GM12878 (cell line): ENCODE data around the gene ABCA4. TPM values are rescaled to one million over a fixed set of nuclear protein-coding genes. Genes with fewer than 3 reads are reported as not detected.

Source experiments
- ATAC-seq: fragments of 200-7000 bp; cut with Tn5 transposase; 3 replicates; pipeline ENCODE4 v1.9.1; 2020; ENCODE audit warnings: mild to moderate bottlenecking, moderate library complexity
- BruUV-seq: library from RNA; stranded (reverse); fragments of 400-500 nt; replicated peaks from 2 replicates; lab custom pipeline; 2021; lab: Mats Ljungman, UMichigan
- CTCF ChIA-PET: fragments of 300-600 bp; sonication (Branson Sonifier 250); formaldehyde crosslinking; extraction: SDS; loops from one replicate; lab custom pipeline; 2021; ENCODE audit warnings: inconsistent platforms; lab: Yijun Ruan, JAX
- POLR2A ChIA-PET: fragments of 350-600 bp; formaldehyde crosslinking; extraction: SDS; loops from one replicate; lab custom pipeline; 2021; ENCODE audit warnings: inconsistent platforms; lab: Charles Lee
- RAD21 ChIA-PET: fragments of 300-600 bp; sonication (Branson Sonifier 250); formaldehyde crosslinking; loops from one replicate; lab custom pipeline; 2023; ENCODE audit warnings: antibody characterized with exemption; ENCODE audit not compliant: unreplicated experiment; lab: Charles Lee
- SMC1A ChIA-PET: fragments of 300-600 bp; sonication (Branson Sonifier 250); formaldehyde crosslinking; loops from one replicate; lab custom pipeline; 2023; ENCODE audit not compliant: unreplicated experiment, uncharacterized antibody; lab: Charles Lee
- DNase-seq: peaks from one replicate; pipeline ENCODE4 v3.0.0-alpha.2; 2011; ENCODE audit warnings: low read depth, low spot score
- FAIRE-seq: peaks from 3 replicates; lab custom pipeline; 2011; peaks lifted over from hg19 to GRCh38; lab: Jason Lieb, UNC
- H2AFZ ChIP-seq: 2 replicates; pipeline ENCODE4 v1.6.0; 2011; ENCODE audit warnings: low read depth, low read length, control low read depth; ENCODE audit not compliant: control insufficient read depth
- H3K27ac ChIP-seq: 2 replicates; pipeline ENCODE4 v1.5.1; 2011; ENCODE audit warnings: control low read depth; ENCODE audit not compliant: control insufficient read depth, insufficient read depth
- H3K27me3 ChIP-seq, 2 experiments: replicated peaks in 1 of 2; 2 replicates each; pipeline versions ENCODE4 v1.6.0 to v1.6.1; 2011; ENCODE audit warnings: low read length in 1 of 2; ENCODE audit not compliant: control insufficient read depth in 2 of 2, insufficient read depth in 2 of 2
- H3K36me3 ChIP-seq, 2 experiments: 2 replicates each; pipeline ENCODE4 v1.5.1; 2011; ENCODE audit warnings: low read length in 1 of 2; ENCODE audit not compliant: control insufficient read depth in 2 of 2, insufficient read depth in 2 of 2
- H3K4me1 ChIP-seq: 2 replicates; pipeline ENCODE4 v1.6.1; 2011; ENCODE audit warnings: mild to moderate bottlenecking, low read length, moderate library complexity, mixed read lengths; ENCODE audit not compliant: control insufficient read depth, insufficient read depth
- H3K4me2 ChIP-seq: 2 replicates; pipeline ENCODE4 v1.6.0; 2011; ENCODE audit warnings: control low read depth; ENCODE audit not compliant: control insufficient read depth, insufficient read depth
- H3K4me3 ChIP-seq: fragments of 200-600 bp; sonication (generic); 2 replicates; pipeline ENCODE4 v1.5.1; 2016
- H3K79me2 ChIP-seq: 2 replicates; pipeline ENCODE4 v1.6.0; 2011; ENCODE audit warnings: low read length; ENCODE audit not compliant: control insufficient read depth, insufficient read depth
- H3K9ac ChIP-seq: 2 replicates; pipeline ENCODE4 v1.8.0; 2011; ENCODE audit warnings: low read length, control low read depth, mixed read lengths; ENCODE audit not compliant: control insufficient read depth, insufficient read depth
- H3K9me3 ChIP-seq: replicated peaks from 3 replicates; pipeline ENCODE4 v1.5.1; 2011; ENCODE audit warnings: mild to moderate bottlenecking, low read length; ENCODE audit not compliant: control insufficient read depth, insufficient read depth
- H4K20me1 ChIP-seq: 2 replicates; pipeline ENCODE4 v1.6.0; 2011; ENCODE audit not compliant: control insufficient read depth, insufficient read depth
- CHD4 ChIP-seq: fragments of 200-600 bp; sonication (generic); IDR thresholded peaks from 2 replicates; pipeline ENCODE4 v1.6.1; 2016; ENCODE audit warnings: mild to moderate bottlenecking
- ETV6 ChIP-seq, 2 experiments: fragments of 450-650 bp in 1 of 2; IDR thresholded peaks in 1 of 2; conservative IDR thresholded peaks in 1 of 2; 2 replicates each; pipeline ENCODE4 v1.6.1; 2014; ENCODE audit warnings: antibody characterized with exemption in 1 of 2, borderline replicate concordance in 1 of 2, low read depth in 1 of 2, mild to moderate bottlenecking in 1 of 2, moderate library complexity in 1 of 2
- EZH2 ChIP-seq: IDR thresholded peaks from 2 replicates; pipeline ENCODE4 v1.6.1; 2012; ENCODE audit warnings: low read depth, mild to moderate bottlenecking, control low read depth, inconsistent platforms, low read length, borderline replicate concordance; ENCODE audit not compliant: control insufficient read depth
- IRF4 ChIP-seq: IDR thresholded peaks from 2 replicates; pipeline ENCODE4 v1.6.1; 2011; ENCODE audit warnings: low read depth, low read length
- NKRF ChIP-seq: fragments of 450-650 bp; conservative IDR thresholded peaks from 2 replicates; pipeline ENCODE4 v1.6.1; 2017; ENCODE audit warnings: mild to moderate bottlenecking, moderate library complexity
- PKNOX1 ChIP-seq: fragments of 450-650 bp; IDR thresholded peaks from 2 replicates; pipeline ENCODE4 v1.6.1; 2016; ENCODE audit warnings: mild to moderate bottlenecking
- SPI1 ChIP-seq: IDR thresholded peaks from 2 replicates; pipeline ENCODE4 v1.6.1; 2011; ENCODE audit warnings: low read depth, mild to moderate bottlenecking, low read length, moderate library complexity, borderline replicate concordance; ENCODE audit not compliant: insufficient read depth
- USF2 ChIP-seq: IDR thresholded peaks from 2 replicates; pipeline ENCODE4 v1.6.1; 2011; ENCODE audit warnings: low read depth, low read length, improper control_type of control experiment, borderline replicate concordance
- ZBTB40 ChIP-seq: fragments of 450-650 bp; IDR thresholded peaks from 2 replicates; pipeline ENCODE4 v1.6.1; 2016; ENCODE audit warnings: mild to moderate bottlenecking, moderate library complexity, borderline replicate concordance
- WGBS: methylation state at CpG from one replicate; pipeline ENCODE4 v1.1.6; 2016; ENCODE audit warnings: low lambda C conversion rate; ENCODE audit not compliant: insufficient replicate concordance, insufficient coverage; ENCODE audit errors: missing lambda C conversion rate; 5-methylcytosine and 5-hydroxymethylcytosine counted together
- in situ Hi-C: fragments of 300-500 bp; cut with MboI; formaldehyde crosslinking; loops from 9 replicates; pipeline ENCODE4 v1.14.3; 2018; ENCODE audit warnings: mixed read lengths
- intact Hi-C: fragments of 100-400 bp; cut with micrococcal nuclease; formaldehyde crosslinking; loops from one replicate; pipeline ENCODE4 v1.14.2; 2022; ENCODE audit not compliant: unreplicated experiment
- polyA plus RNA-seq, 11 experiments: library from polyadenylated mRNA; depleted of rRNA in 4 of 11; unstranded in 6 of 11; stranded (reverse) in 5 of 11; fragments of >200 nt; fragmentation: Nextera tagmentation in 4 of 11; fragmentation: Illumina TruSeq in 1 of 11; extraction: Ambion mirVana in 4 of 11; extraction: Trizol in 1 of 11; gene quantifications; 1 replicate in 1 of 11; 2 replicates in 10 of 11; pipeline versions ENCODE4 v1.2.1 to v1.2.3, GENCODE V29; 2011 to 2016; ENCODE audit warnings: inconsistent platforms in 2 of 11, missing spikeins in 2 of 11, low read depth in 1 of 11
- total RNA-seq, 4 experiments: library from RNA; depleted of rRNA in 3 of 4; stranded (reverse); fragments of >200 nt in 3 of 4; fragmentation: Illumina TruSeq in 1 of 4; extraction: Trizol in 1 of 4; gene quantifications; 2 replicates each; pipeline versions ENCODE4 v1.2.1 to v1.2.3, GENCODE V29; 2013 to 2021

ABCA4 gene
- total and polyA plus RNA-seq, 10 of the 15 experiments (the other 5 are each of a cell fraction or from before 2014, with no cell fraction given), result 0.03 to 0.28 (median 0.11) TPM; not detected in 3

GRCh38 chr1:94117259-94117851, 3.6 kb downstream of the ABCA4 start:
- 10% methylated on average over 14 of the region's 14 CpGs for WGBS
- ATAC-seq, result no peak

More at GRCh38 chr1:94117259-94117851, 3.6 kb downstream of the ABCA4 start:
- ChIA-PET POLR2A (no interaction called here), RAD21 (no interaction called here), SMC1A (no interaction called here), CTCF (no interaction called here)
- H3K9ac ChIP-seq, result no peak overlapping the region
- H2AFZ ChIP-seq, result no peak overlapping the region
- no peaks in the 10 kb centered on the region for H4K20me1 ChIP-seq
- no peak overlapping the region for H3K4me2 ChIP-seq
- no peaks in the 10 kb centered on the region for H3K79me2 ChIP-seq
- intact Hi-C loops, result no loop called here
- DNase-seq, result no peak
- no peak overlapping the region for H3K4me3 ChIP-seq
- no peaks in the 10 kb centered on the region; the same call in 1 of the 3 replicates for H3K9me3 ChIP-seq
- FAIRE-seq, result no peak
- H3K27ac ChIP-seq, result no peak overlapping the region
- H3K36me3 ChIP-seq, result no peaks in the 10 kb centered on the region
- peaks cover 0 to 11% of the 10 kb centered on the region in 2 experiments; a peak in 2 of 4 replicates for H3K27me3 ChIP-seq
- no peak for TF ChIP-seq PKNOX1
- TF ChIP-seq USF2, result no peak
- no peak for TF ChIP-seq IRF4
- TF ChIP-seq ETV6 (conservative IDR thresholded peaks at IDR 0.05 in 1 of 2, IDR thresholded peaks at IDR 0.05 in 1 of 2; ENCODE audit: borderline replicate concordance in 1 of 2, low read depth in 1 of 2), result no peak
- TF ChIP-seq CHD4, result no peak
- no peak for TF ChIP-seq EZH2
- TF ChIP-seq SPI1, result no peak
- TF ChIP-seq ZBTB40, result no peak
- TF ChIP-seq NKRF, result no peak
- H3K4me1 ChIP-seq, result no peaks in the 10 kb centered on the region
- in situ Hi-C loops, result loop anchor here (5.0 kb wide), 1 partner anchor 50 kb away; no protein-coding TSS in a partner anchor
- no TSS peak for BruUV-seq
